HepG2 (cell line): ENCODE measurements around the gene FOXE3. TPM values are rescaled to one million over a fixed set of nuclear protein-coding genes. Genes with fewer than 3 reads are reported as not detected.

Experiments
- ATAC-seq: fragments of 200-7000 bp; cut with Tn5 transposase; 3 replicates; pipeline ENCODE4 v1.9.1; 2020; ENCODE audit warnings: mild to moderate bottlenecking, moderate library complexity
- BruUV-seq: library from RNA; stranded (reverse); fragments of 400-500 nt; replicated peaks from 2 replicates; lab custom pipeline; 2021; lab: Mats Ljungman, UMichigan
- CTCF ChIA-PET: fragments of 300-600 bp; formaldehyde crosslinking; extraction: SDS; loops from one replicate; lab custom pipeline; 2021; ENCODE audit warnings: low total read pairs, inconsistent platforms, low intra/inter-chr PET ratio; lab: Yijun Ruan, JAX
- POLR2A ChIA-PET: fragments of 350-600 bp; sonication (Branson Sonifier 250); formaldehyde crosslinking; loops from one replicate; lab custom pipeline; 2020; ENCODE audit warnings: antibody characterized with exemption, inconsistent platforms; lab: Yijun Ruan, JAX
- DNase-seq: peaks from one replicate; pipeline ENCODE4 v3.0.0-alpha.2; 2015; ENCODE audit warnings: low spot score
- FAIRE-seq: peaks from 3 replicates; lab custom pipeline; 2011; peaks lifted over from hg19 to GRCh38; lab: Jason Lieb, UNC
- H2AFZ ChIP-seq: one replicate; pipeline ENCODE4 v1.6.1; 2011; ENCODE audit warnings: low read length, inconsistent platforms
- H3K27ac ChIP-seq: fragments of 300-600 bp; 3 replicates; pipeline ENCODE4 v1.8.0; 2011; ENCODE audit warnings: mixed run types, mild to moderate bottlenecking, mixed read lengths, low read length, inconsistent platforms; ENCODE audit not compliant: insufficient read depth; ENCODE audit errors: extremely low read length
- H3K27me3 ChIP-seq, 2 experiments: fragments of 200-600 bp in 1 of 2; 2 replicates in 1 of 2; 3 replicates in 1 of 2; pipeline versions ENCODE4 v1.6.0 to v1.8.0; 2011; ENCODE audit warnings: low read length in 2 of 2, mild to moderate bottlenecking in 2 of 2, moderate library complexity in 2 of 2, inconsistent platforms in 1 of 2; ENCODE audit not compliant: insufficient read depth in 2 of 2, control insufficient read depth in 1 of 2
- H3K36me3 ChIP-seq, 2 experiments: fragments of 200-600 bp in 1 of 2; replicated peaks in 1 of 2; 2 replicates in 1 of 2; 3 replicates in 1 of 2; pipeline versions ENCODE4 v1.5.1 to v1.8.0; 2011; ENCODE audit warnings: low read length in 2 of 2, inconsistent platforms in 1 of 2; ENCODE audit not compliant: insufficient read depth in 2 of 2, control insufficient read depth in 1 of 2
- H3K4me1 ChIP-seq: 2 replicates; pipeline ENCODE4 v1.5.1; 2012; ENCODE audit warnings: low read length, inconsistent platforms; ENCODE audit not compliant: insufficient read depth
- H3K4me2 ChIP-seq: 2 replicates; pipeline ENCODE4 v1.6.0; 2011; ENCODE audit warnings: low read depth, low read length, inconsistent platforms
- H3K4me3 ChIP-seq, 3 experiments: fragments of 200-600 bp in 1 of 3; sonication (generic), shearing (Covaris generic) in 1 of 3; replicated peaks in 1 of 3; 2 replicates each; pipeline ENCODE4 v1.5.1; 2011 to 2016; ENCODE audit warnings: low read length in 3 of 3, inconsistent platforms in 2 of 3, low read depth in 2 of 3, mild to moderate bottlenecking in 2 of 3, control low read depth in 1 of 3, mixed read lengths in 1 of 3; ENCODE audit not compliant: insufficient read depth in 1 of 3
- H3K79me2 ChIP-seq: one replicate; pipeline ENCODE4 v1.6.1; 2011; ENCODE audit warnings: low read length, inconsistent platforms; ENCODE audit not compliant: insufficient read depth
- H3K9ac ChIP-seq: 2 replicates; pipeline ENCODE4 v1.6.0; 2011; ENCODE audit warnings: mild to moderate bottlenecking, low read depth, low read length, inconsistent platforms; ENCODE audit not compliant: insufficient read depth
- H3K9me3 ChIP-seq: 2 replicates; pipeline ENCODE4 v1.5.1; 2012; ENCODE audit warnings: mild to moderate bottlenecking, low read length
- H4K20me1 ChIP-seq: 2 replicates; pipeline ENCODE4 v1.6.0; 2011; ENCODE audit warnings: inconsistent platforms, mild to moderate bottlenecking, low read length, moderate library complexity; ENCODE audit not compliant: insufficient read depth
- HNRNPLL ChIP-seq: fragments of 200-400 bp; formaldehyde crosslinking; IDR thresholded peaks from 2 replicates; pipeline ENCODE4 v1.6.1; 2017; ENCODE audit warnings: mild to moderate bottlenecking, low read depth, low read length; ENCODE audit not compliant: poor library complexity, severe bottlenecking
- SNAPC5 ChIP-seq: sonication (generic); formaldehyde crosslinking; IDR thresholded peaks from 2 replicates; pipeline ENCODE4 v1.8.1; 2023; ENCODE audit warnings: mild to moderate bottlenecking, missing genetic modification reagents, borderline replicate concordance
- USF2 ChIP-seq, 2 experiments: sonication (generic) in 1 of 2; formaldehyde crosslinking in 1 of 2; IDR thresholded peaks; 2 replicates each; pipeline versions ENCODE4 v1.5.1 to v1.6.1; 2011 to 2020; ENCODE audit warnings: borderline replicate concordance in 1 of 2, low read depth in 1 of 2, low read length in 1 of 2, mild to moderate bottlenecking in 1 of 2, missing genetic modification reagents in 1 of 2, moderate library complexity in 1 of 2
- WGBS: methylation state at CpG from one replicate; pipeline ENCODE4 v1.1.6; 2017; ENCODE audit warnings: low lambda C conversion rate; 5-methylcytosine and 5-hydroxymethylcytosine counted together
- in situ Hi-C: cut with HindIII; loops from 2 replicates; pipeline ENCODE4 v1.10.0; 2017; ENCODE audit warnings: low pct_unique_long_range_greater_than_20kb; ENCODE audit not compliant: extremely low pct_ligation_motif_present
- intact Hi-C: fragments of 100-400 bp; cut with micrococcal nuclease; formaldehyde crosslinking; loops from one replicate; pipeline ENCODE4 v1.10.0; 2022; ENCODE audit not compliant: unreplicated experiment
- polyA plus RNA-seq, 8 experiments: library from polyadenylated mRNA; depleted of rRNA in 3 of 8; stranded (reverse) in 7 of 8; unstranded in 1 of 8; fragments of >200 nt; fragmentation: Illumina TruSeq in 4 of 8; extraction: Trizol in 4 of 8; gene quantifications; 2 replicates each; pipeline versions ENCODE4 v1.2.1 to v1.2.3, GENCODE V29; 2011 to 2016; ENCODE audit warnings: low read depth in 4 of 8, missing spikeins in 1 of 8, mixed read lengths in 1 of 8; ENCODE audit not compliant: insufficient read depth in 1 of 8
- total RNA-seq, 5 experiments: library from RNA; depleted of rRNA; stranded (reverse); fragments of >200 nt; fragmentation: Illumina TruSeq; extraction: Trizol; gene quantifications; 2 replicates each; pipeline ENCODE4 v1.2.3, GENCODE V29; 2016; ENCODE audit warnings: low read depth in 1 of 5

FOXE3 gene
- total and polyA plus RNA-seq, 2 of the 13 experiments (the other 11 are each of a cell fraction or from before 2014, with no cell fraction given), result not detected

- H3K27me3 ChIP-seq, result peaks cover 14 to 93% of the 10 kb centered on the region in 2 experiments; a peak in 4 of 5 replicates
- TF ChIP-seq SNAPC5 (CRISPR knock-in tag) (no peak), HNRNPLL (peak; percentile 30), USF2 (IDR thresholded peaks at IDR 0.05; ENCODE audit: low read depth, low read length) (no peak), USF2 (CRISPR knock-in tag; IDR thresholded peaks at IDR 0.05; ENCODE audit: borderline replicate concordance) (no peak)
- no peaks in the 10 kb centered on the region for H3K4me1 ChIP-seq
- no peak overlapping the region for H3K4me3 ChIP-seq
- 75% methylated on average over 41 of the region's 73 CpGs for WGBS
- no peak overlapping the region for H2AFZ ChIP-seq
- DNase-seq, result no peak
- no peak; the same call in 2 of the 3 replicates for ATAC-seq
- H3K27ac ChIP-seq, result no peak overlapping the region
- CTCF ChIA-PET, result no interaction called here
- intact Hi-C loops, result no loop called here
- BruUV-seq, result no TSS peak
- no peak overlapping the region for H3K4me2 ChIP-seq
- H3K79me2 ChIP-seq, result no peaks in the 10 kb centered on the region
- in situ Hi-C loops, result no loop called here
- FAIRE-seq, result no peak
- no peaks in the 10 kb centered on the region for H3K9me3 ChIP-seq
- H3K9ac ChIP-seq, result no peak overlapping the region
- peaks cover 5% of the 10 kb centered on the region; the same call in 1 of the 2 replicates for H4K20me1 ChIP-seq
- H3K36me3 ChIP-seq, result no peaks in the 10 kb centered on the region
- POLR2A ChIA-PET, result no interaction called here
Measured at GRCh38 chr1:47444562-47445465, 28.7 kb downstream of the FOXE3 start.
